Stimulated activated CD4-positive, alpha-beta T cell treated with anti-CD3 and anti-CD28 coated beads, Interleukin-15, amount 100 ng/mL, for 24 hours (primary cell): ENCODE data around the gene LAMTOR1.
A peak's percentile ranks its signal among the peaks of the same experiment; 100 is the strongest.
"Not testable (repeated sequence)": the region's sequence is repeated elsewhere in the genome, so short reads cannot be mapped to it uniquely, and the experiment has no call there.

Experiments used
- DNase-seq: peaks from one replicate; pipeline ENCODE4 v3.0.0-alpha.2; 2020

Gene LAMTOR1

DNA sequence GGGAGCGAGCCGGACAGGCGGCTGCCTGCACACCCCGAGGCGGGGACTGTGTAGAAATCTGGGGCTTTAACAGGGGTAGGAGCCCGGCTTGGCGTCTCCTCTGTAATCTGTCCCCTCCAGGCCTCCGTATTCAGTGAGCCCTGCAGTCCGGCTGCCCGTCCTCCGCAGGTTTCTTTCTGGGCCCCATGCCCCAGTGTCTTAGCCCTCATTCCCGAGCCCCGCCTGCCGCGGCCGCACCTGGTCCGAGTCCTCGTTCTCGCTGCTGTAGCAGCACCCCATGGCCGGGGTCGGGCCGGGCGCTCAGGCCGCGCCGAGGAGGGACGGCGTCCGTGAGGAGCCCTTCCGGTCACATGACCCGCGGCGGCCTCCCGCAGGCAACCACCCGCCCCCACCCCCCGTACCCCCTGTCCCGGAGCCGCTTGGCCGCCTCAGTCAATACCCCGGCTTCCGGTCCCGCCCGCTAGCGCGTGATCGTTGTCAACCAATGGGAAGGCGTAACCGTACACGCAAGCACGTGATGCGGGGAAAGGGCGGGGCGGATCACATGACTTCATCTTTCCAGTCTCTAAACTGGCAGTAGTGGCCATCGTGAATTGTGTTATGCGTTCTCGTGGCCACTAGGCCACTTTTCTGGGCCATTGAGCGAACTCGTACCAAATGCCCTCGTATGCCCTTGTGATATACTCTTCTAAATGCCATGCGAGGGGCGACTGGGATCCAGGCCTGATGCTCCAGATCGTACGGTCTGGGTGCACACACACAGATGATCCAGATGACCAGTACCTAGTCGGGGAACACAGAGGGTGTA lies at the start of gene LAMTOR1:
TSS of gene LAMTOR1 (minus strand) at position 352 of the 808 bp plus-strand sequence. CDS start at position 279, 73 bp downstream.
- peak; percentile 99 for DNase-seq

DNA sequence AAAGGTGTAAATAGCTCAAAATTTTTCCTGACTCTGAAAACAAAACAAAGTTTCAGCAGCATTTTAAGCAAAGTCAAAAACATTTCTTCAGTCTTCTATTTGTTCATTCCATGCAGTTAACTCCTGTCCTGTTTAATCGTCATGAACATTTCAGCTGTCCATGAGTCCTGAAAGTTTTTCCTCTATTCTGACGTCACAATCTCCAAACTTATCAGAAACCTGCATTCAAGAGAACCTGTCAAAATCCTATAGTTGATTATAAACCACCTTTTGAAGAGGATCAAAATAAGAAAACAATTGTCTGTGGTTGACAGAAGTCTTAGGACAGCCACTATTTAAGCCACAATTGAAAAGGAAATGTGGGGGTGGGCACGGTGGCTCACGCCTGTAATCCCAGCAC lies 47.8 kb upstream of the LAMTOR1 start:
- DNase-seq = no peak

DNA sequence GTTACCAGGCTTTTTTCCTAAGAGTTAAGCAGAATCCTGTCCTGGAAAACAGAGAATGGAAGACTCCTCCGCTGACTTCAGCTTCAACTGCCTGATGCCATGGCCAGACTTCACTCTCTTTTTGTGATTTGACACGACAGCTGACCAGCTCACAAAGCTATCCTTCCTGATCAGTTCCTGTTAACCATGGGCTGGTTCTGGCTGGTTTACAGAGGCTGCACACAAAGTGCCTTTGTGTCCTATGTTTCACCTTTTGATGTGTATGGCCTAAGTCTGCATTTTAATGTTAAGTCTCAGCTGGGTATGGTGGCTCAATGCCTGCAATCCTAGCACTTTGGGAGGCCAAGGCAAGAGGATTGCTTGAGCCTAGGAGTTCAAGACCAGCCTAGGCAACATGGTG lies 43.5 kb upstream of the LAMTOR1 start:
- DNase-seq = no peak

DNA sequence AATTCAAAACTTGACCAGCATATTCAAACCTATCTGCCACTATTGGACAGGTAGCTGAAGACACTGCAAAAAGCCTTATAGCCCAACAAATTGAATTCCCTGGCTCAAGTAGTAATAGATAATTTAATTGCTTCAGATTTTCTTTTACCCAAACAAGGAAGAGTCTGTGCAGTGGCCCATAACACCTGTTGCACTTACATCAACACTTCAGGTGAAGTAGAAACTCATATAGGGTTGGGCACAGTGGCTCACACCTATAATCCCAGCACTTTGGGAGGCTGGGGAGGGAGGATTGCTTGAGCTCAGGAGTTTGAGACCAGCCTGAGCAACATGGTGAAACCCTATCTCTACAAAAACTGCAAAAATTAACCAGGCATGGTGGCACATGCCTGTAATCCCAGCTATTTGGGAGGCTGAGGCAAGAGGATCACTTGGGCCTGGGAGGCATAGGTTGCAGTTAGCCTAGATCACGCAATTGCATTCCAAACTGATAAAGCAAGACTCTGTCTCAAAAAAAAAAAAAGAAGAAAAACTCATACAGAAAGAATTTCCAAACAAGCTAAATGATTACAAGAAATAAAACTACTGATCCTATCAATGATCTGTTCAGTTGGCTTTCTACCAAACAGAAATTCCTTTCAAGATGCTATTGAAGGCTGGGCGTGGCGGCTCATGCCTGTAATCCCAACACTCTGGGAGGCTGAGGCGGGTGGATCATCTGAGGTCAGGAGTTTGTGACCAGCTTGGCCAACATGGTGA lies 41.9 kb upstream of the LAMTOR1 start:
- DNase-seq = no peak

DNA sequence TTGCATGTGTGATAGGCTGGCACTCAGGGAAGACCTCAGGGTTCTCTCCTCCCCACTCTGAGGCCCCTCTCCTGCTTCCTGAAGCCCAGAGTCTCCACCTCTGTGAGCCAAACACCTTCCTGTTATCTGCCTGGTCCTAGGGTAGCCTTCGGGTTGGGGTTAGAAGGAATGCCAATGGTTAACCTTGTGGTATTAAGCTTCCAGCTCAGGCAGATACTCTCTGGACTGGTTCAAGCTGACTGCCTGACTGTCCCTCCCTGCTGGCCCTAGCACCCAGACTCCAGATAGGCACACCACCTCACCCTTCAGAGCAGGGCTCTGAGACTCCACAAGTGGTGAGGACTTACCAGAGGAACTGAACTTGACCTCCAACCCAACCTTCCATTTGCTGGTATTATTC lies 39.4 kb upstream of the LAMTOR1 start:
- DNase-seq = not testable (repeated sequence)

DNA sequence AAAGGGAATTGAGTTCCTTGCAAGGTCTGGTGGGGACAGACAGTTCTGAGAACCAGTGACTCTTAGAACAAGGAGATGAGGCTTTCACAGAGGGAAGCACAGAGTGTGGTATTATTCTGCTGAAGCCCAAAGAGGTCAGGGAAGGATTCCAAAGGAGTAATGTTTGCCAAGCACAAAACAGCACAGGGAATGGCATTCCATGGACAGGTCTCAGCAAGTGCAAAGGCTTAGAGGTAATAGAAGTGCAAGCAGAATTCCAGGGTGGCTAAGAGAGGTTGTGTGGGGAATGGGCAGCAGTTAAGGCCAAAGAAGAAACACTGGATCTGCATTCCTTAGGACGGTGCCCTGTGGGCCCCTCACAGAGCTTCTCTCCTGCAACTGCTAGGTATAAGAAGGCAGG lies 39.0 kb upstream of the LAMTOR1 start:
- not testable (repeated sequence) for DNase-seq

DNA sequence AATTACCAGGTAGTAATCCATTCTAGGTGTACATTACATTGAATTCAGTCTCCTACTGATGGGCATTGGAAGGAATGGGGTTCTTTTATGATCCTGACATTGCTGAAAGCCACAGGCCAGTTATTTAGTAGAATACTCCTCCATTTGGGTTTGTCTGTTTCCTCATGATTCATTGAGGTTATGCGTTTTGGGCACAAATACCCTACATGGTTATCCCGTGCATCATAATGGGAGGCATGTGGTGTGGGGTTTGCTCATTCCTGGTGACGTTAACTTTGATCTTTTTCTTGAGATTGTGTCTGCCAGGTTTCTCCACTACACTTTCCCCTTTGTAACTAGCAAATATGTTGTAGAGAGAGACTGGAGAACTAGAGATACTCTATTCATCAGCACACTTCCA lies 38.0 kb upstream of the LAMTOR1 start:
- peak; percentile 24 for DNase-seq

DNA sequence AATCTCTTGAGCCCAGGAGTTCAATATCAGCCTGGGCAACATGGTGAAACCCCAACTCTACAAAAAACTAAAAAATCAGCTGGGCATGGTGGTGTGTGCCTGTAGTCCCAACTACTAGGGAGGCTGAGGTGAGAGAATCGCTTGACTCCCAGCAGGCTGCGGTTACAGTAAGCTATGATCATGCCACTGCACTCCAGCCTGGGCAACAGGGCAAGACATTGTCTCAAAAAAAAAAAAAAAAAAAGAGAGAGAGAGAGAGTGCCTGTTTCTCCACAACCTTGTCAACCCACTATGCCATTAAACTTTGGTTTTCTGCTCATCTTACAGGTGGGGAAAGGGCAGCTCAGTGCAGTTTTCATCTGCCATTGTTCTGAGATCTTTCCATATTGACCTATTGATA lies 37.6 kb upstream of the LAMTOR1 start:
- no peak for DNase-seq

DNA sequence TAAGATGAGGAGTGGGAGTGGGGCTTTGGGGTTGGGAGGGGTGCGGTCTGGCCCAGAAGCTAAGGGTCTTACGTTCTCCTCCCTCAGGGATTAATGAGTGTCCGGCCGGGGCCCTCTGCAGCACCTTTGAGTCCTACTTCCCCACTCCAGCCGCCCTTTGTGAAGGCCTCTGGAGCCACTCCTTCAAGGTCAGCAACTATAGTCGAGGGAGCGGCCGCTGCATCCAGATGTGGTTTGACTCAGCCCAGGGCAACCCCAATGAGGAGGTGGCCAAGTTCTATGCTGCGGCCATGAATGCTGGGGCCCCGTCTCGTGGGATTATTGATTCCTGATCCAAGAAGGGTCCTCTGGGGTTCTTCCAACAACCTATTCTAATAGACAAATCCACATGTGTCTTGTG lies 36.4 kb upstream of the LAMTOR1 start:
- no peak for DNase-seq

DNA sequence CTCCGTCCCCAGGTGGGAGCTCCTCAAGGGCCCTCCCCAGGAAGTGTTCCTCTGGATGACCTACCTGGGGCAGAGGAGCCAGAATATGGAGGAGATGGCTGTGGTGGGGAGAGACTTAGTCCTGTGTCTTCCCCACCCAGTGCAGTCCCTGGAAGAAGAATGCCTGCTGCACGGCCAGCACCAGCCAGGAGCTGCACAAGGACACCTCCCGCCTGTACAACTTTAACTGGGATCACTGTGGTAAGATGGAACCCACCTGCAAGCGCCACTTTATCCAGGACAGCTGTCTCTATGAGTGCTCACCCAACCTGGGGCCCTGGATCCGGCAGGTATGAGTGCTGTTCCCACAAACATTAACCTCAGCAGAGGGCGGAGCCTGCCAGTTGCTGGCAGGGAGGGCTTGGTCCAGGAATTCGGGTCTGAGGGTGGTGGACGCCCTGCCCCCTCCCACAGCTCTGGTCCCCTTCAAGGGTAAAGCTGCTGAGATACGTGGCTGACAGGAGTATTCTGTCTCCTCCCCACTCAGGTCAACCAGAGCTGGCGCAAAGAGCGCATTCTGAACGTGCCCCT lies 35.8 kb upstream of the LAMTOR1 start:
- DNase-seq = no peak

DNA sequence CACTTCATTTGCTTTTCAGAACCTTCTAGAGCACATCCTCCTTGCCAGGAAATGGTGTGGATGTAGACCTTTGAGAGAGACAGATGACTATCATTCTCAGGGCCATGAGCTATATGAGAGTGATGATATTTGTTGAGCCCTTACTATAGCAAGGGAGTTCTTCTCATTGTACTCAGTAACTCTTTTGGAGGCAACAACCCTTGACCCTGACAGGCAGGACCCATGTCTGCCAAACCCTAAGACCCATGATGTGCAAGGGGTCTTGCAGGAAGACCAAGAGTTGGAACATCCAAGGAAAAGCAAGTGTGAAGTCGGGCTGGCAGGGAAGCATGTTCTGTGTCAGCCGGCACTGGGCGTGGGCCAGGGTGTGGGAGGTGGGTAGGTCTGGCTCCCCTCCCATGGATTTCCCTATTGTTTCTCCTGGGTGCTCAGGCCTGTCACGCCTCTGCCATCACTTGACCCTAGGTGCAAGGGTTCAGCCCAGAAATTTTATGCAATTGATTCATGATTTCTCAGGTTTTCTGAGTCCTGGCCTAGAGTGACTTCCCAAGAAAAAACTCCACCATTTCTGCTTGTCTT lies 33.7 kb upstream of the LAMTOR1 start:
- no peak for DNase-seq

DNA sequence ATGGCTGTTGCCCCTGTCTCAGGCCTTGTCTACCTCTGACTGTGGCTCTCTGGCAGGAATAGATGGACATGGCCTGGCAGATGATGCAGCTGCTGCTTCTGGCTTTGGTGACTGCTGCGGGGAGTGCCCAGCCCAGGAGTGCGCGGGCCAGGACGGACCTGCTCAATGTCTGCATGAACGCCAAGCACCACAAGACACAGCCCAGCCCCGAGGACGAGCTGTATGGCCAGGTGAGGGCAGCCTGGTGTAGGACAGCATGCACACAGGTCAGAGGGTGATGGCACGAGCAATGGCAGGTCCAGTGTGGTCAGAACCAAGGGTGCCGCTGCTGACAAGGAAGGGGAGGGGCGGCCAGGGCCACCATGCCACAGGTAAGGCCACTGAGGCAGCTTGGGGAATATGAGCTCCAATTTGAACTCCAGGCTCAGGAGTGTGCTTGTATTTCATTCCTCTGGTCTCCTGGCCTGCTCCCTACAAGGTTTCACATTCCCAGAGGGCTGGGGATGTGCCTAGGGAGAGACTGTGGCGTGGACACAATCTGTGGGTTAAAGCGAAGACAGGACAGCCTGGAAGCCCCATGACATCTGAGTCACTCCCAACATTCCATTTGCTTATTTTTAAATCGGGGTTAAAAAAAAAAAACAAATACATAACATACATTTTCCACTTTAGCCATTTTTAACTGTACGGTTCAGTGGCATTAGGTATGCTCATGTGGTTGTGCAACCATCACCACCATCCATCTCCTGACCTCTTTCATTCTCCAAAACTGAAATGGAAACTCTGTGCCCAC lies 33.0 kb upstream of the LAMTOR1 start:
- no peak for DNase-seq

DNA sequence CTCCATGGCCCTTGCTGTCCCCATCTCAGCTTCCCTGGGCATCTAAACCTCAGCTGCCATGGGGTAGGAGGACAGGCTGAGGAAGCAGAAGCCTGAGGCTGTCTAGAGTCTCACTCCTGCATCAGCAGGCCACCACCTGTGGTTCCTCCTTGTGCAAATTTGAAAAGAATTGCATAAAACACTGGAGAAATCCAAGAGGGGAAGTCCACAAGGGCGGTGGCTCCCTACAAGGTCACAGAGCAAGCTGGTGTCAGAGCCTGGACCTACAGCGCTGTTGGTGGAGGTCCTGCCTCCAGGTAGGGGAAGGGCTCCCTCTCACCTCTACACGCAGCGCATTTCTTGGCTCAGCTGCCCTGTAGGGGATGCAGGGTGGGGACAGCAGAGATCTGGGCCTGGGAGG lies 32.4 kb upstream of the LAMTOR1 start, which contains the start of gene FOLR3:
TSS of gene FOLR3 (plus strand) at position 253 of the 400 bp plus-strand sequence. CDS start 228 bp downstream, outside the sequence.
- DNase-seq = not testable (repeated sequence)

DNA sequence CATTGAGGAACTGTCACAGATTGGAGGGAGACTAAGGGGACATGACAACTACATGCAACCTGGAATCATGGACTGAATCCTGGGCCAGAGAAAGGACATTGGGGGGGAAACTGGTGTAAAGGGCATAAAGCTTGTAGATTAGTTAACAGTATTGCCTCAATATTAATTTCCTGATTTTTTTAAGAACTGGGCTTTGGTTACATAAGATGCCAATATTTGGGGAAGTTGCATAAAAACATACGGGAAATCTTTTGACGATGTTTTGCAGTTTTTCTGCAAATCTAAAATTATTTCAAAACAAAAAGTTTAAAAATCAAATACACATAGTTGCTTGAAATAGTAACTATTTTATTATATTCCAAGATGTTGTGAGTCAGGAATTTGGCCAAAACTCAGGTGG lies 29.5 kb upstream of the LAMTOR1 start:
- no peak for DNase-seq

DNA sequence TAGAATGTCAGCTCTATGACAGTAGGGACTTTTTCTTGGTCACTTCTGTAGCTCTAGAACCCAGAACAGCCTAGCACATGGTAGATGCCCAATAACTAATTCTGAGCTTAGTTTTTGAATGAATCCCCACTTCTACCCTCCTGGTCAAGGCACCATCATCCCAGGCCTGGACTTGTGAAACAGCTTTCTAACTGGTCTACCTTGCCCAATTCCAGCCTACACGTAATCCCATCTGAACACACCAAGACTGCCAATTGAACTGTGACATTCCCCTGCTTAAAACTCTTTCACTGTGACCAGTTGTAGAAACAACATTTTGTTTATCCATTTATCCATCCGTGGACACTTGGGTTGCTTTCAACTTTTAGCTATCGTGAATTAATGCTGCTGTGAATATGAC lies 26.3 kb upstream of the LAMTOR1 start:
- DNase-seq = no peak

DNA sequence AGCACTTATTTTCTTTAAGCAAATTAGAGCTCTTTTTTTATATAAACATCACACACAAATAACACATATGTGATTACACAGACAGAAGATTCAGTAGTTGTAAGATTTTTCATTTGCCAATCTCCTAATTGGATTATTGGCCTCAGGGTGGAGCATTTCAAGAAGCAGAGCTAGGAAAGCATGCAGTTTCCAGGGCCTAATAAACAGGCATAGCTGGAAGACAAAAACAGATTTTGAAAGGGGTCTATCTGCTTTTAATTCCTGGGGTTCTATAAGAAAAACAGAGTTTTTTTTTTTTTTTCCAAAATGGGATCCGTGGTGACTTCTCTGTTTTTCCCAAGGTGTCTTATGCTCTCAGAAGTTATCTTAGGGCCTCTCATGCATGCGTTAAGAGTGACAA lies 24.8 kb upstream of the LAMTOR1 start:
- no peak for DNase-seq

DNA sequence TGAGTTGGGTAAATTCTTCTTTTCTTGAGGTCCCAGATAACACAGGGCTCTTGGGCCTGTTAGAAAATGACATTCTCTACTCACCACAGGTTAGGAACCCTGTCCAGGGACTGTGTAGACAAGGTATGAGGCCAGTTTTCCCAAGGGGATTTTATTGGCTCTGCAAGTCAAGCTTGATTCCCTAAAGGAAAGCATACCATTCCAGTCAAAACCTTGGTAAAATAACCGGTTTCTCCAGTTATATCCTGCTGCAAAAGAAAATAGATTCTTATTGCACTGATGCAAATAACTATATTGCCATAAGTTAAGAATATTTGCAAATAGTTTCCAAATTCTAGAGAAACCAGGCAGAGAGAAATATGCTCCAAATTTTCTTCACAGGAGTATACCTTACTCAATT lies 22.9 kb upstream of the LAMTOR1 start:
- DNase-seq = no peak

DNA sequence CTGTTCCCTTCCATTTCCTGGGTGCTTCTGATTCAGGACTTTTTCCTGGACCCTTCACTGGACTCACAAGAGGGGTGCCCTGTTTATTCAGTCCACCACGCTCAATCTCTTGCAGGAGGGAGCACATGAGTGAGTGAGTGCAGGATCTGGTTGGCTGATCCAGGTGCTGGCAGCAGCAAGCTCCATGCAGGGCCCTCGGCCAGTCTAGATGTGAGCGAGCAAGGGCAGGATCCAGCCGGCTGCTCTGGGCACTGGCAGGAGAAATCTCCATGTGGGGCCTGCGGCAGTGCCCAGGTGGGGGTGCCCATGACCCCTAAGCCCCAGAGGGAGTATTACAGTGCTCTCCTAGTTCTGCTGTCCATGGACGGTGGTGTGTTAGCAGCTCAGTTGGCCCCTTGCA lies 20.9 kb upstream of the LAMTOR1 start:
- DNase-seq = no peak

DNA sequence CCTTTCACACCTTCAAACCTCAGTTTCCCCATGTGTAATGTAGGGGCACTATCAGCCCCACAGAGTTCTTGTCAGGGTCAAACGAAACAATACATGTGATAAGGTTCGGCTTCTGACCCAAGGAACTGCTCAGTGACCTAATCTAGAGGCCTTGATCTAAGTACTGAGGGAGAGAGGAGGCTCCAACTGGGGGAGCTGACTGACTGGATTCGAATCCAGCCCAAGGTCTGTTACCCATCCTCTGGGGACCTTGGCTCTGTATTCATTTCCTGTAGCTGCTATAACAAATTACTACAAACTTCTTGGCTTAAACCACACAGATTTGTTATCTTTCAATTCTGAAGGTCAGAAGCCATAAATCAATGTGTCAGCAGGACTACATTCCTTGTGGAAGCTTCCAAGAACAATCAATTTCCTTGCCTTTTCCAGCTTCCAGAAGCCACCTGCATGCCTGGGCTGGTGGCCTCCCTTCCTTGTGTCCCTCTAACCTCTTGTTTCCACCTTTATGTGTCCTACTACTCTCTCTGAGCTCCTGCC lies 20.1 kb upstream of the LAMTOR1 start:
- DNase-seq = no peak

DNA sequence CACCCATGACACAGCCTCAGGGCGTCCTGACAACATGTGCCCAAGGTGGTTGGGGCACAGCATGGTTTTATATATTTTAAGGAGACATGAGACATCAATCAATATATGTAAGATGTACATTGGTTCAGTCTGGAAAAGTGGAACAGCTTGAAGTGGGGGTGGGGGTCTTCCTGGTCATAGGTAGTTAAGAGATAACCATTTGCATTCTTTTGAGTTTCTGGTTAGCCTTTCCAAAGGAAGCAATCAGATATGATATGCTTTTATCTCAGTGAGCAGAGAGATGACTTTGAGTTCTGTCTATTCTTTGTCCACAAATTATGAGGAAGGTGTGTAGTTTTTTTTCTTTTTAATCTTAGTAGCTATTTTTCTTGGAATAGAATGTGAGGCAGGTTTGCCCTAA lies 19.5 kb upstream of the LAMTOR1 start:
- DNase-seq = no peak

DNA sequence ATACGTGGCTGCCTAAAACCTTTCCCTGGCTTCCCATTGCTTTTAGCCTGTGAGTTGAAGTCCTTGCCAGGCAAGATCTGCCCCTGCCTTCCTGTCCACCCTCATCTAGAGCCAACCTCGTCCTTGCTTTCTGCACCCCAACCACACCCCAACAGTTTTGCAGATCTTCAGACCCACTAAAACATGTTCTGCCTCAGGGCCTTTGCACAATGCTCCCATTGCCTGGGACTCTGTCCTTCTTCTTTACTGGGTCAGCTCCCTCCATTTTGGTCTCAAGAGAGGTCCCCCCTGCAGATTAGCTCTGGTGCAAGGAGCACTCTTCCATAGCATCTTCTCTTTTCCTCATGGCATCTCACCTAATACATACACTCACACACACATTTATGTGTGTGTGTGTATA lies 17.8 kb upstream of the LAMTOR1 start:
- DNase-seq = no peak

DNA sequence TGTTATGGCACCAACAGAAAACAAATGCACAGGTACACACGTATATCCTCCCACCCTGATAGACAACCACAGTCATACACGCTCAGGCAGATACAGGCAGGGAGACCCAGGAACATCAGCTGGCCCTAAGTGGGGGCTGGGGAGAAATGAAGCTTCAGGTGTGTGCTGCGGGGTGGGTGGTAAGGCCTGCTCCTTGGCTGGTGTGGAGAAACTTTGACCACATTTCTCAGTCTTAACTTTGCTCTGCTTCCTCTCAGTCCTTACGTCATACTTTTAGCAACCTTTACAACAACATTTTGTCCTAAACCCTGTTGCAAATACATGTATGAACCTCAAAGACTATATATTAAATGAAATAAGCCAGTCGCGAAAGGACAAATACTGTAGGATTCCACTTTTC lies 16.1 kb upstream of the LAMTOR1 start:
- no peak for DNase-seq
